Stimulated activated CD8-positive, alpha-beta memory T cell treated with anti-CD3 and anti-CD28 coated beads, Interleukin-7, amount 100 ng/mL, for 48 hours (primary cell): ENCODE data around the gene VDR.

Experiments used
- DNase-seq, 2 donors: peaks; one replicate each; pipeline ENCODE4 v3.0.0-alpha.2; 2020; ENCODE audit warnings: low read depth in 1 of 2; ENCODE audit errors: extremely low read depth in 1 of 2

VDR gene

DNA sequence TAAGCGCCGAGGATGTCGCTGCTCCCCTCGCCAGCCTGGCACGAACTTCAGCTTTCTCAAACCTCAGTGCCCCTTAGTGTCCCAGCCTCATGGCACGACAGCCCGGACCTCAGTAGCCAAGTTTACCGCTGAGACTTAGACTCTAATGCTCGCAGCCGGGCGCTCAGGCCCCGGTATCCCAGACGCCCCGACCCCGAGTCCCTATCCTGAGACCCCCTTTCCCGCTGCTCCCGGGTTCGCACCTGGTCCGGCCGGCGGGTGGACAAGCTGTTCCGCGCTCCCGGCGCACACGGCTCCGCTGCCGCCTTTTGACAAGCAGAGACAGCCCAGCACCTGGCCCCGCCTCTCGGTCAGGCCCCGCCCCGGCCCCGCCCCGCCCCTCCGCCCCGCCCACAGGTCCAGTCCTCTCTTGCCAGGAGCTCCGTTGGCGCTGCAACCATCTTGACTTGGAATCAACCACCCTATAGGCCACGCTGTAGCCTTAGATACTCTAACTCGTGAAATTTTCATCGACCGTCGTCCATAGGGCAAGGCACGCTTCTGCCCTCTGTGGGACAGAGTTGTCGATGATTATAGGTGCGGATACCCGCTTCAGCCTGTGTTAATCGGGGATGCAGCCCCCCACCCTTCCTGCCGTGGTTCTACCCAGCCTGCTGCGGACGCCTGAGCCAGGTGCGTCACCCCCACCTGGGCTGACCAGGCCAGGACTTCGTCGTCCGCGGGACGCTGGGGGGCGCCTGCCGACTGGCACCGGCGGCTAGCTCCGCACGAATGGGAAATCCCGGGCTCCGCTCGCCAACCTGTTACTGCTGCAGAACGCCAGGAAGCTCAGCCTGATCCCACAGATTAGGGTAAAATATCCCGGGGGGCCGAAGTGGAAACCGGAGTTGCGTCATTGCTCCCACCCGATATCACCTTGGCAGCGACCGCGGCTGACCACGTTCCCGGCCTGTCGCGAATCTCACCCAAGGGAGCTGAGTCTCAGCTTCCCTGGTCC, at the start of gene VDR:
Gene VDR, minus strand, starts transcription at position 282 of the 997 bp plus-strand sequence. CDS start 25,881 bp downstream, outside the sequence.
- peak in 1 of 2 donors; percentile 48 for DNase-seq

DNA sequence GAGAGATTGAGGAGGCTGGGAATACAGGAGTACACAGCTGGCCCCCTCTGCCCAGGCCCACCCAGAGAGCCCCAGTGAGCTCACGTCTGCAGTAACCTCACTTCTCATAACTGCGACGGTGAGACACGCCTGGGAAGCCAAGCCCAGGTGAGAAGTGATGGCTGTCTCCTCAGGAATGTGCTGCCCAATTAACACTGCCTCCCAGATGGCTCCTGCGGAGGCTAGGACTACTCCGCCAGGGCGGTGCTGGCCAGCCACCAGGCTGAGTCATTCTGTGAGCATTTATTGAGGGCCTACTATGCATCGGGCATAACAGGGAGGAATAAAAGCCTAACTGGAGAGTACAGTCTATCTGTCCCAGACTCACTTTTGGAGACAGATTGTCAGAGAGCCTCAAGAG, 49.3 kb upstream of the VDR start:
- DNase-seq: no peak

DNA sequence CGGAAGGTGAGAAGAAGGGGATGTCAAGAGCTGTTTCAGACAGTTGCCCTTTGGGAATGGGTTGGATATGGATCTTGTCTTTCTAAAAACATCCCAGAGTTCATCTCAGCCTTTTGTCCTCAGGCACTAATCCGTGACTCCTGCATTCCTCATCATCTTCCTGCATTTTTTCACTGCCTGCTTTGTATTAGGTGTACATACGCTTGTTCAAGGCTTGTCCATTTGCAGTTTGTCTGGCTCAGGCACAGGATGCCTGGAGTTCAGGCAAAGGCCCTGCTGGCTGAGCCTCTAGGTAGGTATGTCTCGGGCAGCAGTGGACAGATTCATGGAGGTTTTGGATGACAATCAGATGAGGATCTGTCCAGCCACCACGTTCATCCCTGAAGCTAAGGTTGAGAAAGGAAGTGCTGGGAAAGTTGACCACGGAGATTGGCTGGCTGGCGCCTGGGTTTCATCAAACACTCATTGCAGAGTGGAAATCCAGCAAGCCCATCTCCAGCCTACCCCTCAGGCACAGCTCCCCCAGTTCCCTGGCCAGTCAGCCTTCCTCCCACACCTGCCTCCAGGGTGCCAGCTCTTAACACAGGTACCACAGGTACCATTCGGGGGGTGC, 46.2 kb upstream of the VDR start:
- DNase-seq: no peak

DNA sequence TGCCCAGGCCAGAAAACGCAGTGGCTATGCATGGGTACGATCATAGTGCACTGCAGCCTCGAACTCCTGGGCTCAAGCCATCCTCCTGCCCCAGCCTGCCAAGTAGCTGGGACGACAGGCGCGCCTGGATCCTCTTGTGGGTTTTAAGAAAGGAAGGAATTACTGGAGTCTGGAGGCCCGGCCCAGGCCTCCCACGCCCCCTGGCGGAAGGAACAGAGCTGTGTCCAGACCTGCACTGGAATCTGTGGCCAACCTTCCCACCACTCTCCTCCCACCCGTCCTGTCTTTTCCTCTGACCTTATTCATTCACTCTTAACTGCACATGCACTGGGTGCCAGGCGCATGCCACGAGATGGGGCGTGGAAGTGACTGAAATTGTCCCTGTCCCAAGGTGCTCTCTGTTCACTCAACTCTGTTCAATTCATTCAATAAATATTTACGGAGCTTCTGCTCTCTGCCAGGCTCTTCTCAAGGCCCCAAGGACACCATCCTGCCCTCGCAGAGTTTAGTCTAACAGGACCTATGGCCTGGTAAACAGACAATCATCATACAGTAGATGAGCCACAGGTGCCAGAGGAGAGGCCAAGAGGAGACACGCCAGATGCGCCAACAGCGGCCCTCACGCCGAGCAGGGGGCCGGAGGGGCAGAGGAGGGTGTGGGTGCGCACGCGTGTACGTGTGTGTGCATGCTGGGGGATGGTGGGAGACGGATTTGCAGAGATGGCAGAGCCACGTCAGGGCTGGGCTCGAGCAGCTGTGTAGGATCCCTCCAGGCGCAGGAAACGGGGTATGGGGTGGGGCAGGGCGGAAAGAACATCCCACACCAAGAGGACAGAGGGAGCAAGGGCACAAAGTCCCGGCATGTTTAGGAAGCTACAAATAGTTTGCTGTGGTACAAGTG, 44.9 kb upstream of the VDR start:
- DNase-seq: peak in 1 of 2 donors; percentile 30

DNA sequence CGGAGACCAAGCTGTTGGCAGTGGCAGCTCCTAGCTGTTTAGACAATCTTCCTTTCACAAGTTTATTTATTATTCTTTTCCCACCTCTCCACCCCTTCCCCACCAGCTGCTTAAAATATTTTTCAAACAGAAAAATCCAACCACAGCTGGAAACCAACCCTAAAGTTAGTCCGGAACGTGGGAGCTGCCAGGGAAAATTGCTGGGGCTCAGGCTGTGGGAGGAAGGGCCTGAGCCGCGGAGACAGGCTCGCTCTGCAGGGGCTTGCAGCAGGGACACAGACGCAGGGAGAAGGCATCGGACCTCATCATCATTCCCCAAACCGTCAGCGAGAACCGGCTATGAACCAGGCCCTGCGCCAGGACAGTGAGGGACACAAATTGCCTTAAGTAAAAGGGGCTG, 42.5 kb upstream of the VDR start:
- no peak for DNase-seq

DNA sequence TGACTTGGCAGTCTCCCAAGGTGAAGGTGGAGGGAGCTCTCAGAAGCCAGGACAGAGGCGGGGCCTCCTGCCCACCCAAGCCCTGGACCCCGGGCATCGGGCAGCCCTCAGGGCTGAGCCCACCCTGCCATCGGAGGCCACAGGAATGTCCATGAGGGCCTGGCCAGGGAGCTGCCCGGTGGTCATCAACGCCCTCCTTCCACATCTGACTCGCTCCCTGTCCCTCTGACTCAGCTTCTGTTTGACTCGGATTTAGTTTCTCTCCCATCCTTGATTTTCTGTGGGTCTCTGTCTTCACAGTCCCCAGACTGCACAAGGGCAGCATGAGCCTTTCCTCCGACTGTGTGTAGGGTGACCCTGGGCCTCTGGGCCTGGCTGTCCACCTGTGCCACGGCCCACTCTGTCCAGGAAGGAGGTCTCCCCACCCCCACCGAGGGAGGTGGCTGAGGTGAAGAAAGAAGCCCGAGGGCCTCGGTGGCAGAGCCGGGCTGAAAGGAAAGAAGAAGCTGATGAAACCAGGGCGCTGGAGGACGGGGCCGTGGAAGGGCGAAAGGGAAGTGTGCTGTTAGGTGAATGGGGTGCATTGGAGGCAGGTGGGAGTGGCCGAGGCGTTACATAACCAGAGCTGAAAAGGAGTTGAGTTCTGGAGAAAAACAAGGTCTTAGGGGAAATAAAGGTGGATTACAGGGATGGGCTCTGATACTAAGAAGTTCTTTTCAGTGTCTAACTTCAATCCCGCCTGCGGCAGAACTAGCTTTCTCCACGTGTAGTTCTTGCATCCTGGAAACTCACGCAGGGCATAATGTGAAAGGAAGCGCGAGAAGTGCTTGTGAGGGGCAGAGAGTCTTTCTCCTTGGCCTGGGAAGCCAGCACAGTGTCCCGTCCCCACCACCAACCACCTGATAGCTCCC, 41.9 kb upstream of the VDR start:
- no peak for DNase-seq

DNA sequence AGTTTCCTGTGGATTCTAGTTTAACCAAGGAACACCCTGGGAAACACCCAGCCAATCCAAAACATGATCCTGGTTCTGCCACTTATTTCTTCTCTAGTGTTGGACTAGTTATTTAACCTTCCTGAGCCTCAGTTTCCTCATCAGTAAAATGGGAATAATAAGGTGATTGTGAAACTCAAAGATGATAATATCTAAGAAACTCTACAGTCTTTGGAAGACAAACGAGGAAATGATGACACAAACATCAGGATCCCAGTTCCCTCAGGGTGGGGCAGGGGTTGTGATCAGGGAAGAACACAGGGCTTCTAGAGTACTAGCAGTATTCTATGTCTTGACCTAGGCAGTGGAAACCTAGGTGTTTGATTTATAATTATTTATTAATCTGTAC, 40.5 kb upstream of the VDR start:
- DNase-seq: no peak

DNA sequence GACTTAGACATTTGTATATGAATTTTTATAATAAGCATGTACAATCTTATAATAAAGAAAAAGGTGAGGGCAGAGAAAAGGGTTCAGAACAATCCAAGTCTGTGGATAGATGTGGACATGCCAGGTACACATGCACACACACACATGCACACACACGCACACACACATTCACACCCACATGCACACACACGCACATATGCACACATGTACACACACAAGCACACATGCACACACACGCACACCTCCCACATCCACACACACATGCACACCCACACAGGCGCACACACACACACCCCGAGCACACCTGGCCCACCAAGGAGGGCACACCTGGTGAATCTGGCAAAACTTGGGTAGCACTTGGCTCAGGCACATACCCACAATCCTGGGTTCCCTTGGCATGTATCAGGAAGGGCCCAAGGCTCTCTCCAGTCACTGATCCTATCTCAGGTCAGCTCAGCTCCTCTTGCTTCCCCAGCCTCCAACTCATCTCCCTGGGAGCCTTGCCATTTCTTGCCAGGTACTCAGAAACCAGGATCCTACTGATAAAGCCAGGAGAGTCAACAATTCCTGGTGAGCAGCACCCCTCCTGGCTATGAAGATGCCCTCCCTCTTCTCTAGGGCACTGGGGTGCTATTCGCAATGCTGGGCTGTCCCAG, 40.0 kb upstream of the VDR start:
- DNase-seq: no peak

DNA sequence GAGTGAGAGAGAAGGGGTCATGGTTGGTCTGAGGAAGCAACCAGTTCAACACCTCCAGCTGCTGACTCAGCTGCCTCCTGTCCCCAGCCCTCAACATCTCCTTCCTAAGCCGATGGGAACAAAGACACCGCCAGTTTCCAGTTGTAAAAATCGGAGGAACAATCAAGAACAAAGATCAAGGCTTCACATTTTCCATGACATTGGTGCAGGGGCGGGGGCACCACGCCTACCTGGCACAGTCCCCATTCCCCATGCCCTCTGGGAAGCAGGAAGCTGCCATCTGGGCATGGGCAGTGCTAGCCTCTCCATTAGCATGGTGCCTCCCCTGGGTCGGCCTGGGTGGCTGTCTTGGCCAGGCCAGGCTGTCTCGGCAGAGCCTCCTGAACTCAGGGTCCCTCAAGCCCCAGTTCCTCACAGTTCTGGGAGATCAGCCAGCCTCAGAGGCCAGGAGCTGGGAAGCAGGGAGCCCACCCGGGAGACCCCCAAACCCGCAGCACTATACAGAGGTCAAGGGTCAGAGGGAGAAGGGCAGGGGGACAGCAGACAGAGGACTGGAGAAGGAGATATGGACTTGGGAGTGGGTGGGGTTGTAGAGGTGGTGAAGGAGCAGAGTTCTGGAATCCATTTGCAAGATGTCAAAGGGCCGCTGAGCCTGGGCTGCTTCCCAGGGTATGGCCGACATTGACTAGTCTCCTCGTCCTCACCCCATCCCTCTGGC, 39.0 kb upstream of the VDR start:
- no peak for DNase-seq

DNA sequence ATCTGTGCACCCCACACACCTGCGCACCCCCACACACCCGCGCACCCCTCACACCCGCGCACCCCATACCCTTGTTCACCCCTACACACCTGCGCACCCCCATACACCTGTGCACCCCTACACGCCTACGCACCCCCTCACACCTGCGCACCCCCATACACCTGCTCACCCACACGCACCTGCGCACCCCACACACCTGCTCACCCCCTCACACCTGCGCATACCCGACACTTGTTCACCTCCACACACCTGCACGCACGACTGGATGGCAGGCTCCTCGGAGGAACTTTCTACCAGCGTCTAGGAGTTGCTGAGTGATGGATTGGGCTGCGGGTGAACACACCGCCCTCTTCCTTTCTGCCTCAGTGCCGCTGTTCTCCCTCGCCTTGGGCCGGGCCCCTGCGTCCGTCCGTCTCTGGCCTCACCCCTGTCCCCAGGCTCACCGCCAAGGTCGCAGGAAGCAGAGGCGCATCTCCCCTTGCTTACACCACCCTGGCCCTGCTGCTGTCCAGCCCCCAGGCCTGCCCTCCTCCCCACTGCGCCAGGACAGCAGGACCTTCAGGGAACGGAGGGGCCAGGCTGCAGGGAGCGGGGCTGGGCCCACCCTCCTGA, 37.9 kb upstream of the VDR start:
- DNase-seq: no peak

DNA sequence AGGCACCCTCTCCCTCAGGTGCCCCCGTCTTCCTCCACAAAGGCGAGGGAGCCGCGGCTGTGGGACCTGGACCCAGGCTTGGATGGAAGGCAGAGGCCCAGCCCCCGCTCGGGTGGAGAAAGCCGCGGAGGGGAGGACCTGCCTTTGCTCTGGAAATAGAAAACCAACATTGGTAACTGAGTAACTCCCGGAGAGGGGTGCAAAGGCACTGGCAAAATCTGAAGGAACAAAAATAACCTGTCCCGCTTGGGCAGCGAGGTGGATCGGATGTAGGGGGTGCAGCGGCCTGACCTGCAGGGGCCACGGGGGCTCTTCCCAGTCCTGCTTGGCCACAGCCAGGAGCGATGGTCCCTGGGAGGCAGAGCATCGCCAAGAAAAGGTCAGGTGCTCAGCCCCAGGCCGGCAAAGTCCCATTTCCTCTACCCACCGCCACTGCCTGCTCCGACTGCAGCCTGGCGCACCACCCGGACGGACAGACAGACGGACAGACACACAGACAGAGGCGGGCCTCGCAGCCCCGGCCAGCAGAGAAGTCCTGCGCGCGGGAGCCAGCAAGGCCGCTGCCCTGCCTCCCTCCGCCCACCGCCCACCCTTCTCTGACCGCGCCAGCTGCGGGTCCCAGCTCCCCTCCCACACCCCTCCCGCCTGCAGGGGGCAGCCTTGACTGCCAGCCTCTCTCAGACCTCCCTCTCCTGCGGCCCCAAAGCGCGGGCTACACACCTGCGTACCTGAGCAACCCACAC, 37.2 kb upstream of the VDR start:
- peak in 1 of 2 donors; percentile 20 for DNase-seq

DNA sequence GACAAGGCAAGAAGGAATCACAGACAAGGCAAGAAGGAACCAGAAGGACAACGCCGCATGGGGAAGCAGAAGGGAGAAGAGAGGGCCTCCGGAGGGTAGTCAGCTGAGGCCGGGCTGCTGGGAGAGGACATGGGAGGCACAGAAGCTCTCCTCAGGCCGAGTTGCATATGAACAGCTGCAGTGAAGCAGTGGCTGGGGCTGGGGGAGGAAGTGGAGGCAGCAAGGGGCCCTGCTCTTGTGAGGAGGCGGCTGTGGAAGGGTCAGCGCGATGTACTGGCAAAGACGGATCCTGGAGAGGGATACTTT, 36.6 kb upstream of the VDR start:
- DNase-seq: no peak

DNA sequence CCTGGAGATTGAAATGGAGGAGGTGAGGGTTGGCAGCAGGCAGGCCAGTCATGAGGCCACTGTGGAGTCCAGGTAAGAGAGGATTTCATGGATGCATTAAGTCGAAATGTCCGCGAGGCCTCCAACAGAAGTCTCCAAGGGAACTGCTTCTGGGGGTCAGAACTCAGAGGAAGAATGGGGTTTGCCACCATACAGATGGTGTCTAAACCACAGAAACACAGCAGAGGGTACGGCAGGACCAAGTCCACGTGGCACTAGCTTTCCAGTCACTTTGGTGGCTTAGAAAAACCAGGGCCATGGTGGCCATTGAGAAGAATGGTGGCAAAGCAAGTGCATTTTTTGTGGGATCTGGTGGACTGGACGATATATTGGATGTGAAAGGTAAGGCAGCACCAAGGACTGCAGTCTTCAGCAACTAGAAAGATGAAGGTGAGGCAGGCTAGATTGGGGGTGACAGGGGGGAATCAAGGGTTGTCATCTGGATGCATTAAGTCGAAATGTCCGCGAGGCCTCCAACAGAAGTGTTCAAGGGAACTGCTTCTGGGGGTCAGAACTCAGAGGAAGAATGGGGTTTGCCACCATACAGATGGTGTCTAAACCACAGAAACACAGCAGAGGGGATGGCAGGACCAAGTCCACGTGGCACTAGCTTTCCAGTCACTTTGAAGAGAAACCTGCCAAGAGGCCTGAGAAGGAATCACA, 36.1 kb upstream of the VDR start:
- DNase-seq: no peak

DNA sequence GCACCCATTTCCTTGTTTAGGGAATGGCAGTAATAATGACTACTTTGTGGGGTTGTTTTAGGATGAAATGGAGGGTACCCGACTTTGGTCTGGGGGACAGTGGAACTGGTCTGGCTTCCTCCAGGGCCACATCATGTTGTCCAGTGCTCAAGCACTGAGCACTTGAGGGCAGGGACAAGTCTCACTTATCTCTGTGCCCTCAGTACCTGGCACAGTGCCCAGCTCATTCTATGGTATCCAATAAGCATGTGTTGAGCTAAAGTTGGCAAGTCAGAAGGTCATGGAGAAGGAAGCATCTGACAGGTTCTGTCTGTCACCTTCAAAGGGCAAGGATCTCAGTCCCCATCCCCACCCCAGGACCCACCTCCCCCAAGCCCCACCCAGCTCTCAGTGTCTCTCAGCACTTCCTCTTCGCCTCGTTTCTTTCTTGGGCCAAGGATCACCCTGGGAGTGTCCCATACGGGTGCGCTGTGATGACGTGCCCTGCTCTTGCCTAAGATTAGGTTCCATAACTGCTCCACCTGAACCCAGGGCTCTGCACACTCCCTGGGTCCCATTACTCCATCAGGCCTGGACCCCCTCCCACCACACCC, 34.3 kb upstream of the VDR start:
- no peak for DNase-seq

DNA sequence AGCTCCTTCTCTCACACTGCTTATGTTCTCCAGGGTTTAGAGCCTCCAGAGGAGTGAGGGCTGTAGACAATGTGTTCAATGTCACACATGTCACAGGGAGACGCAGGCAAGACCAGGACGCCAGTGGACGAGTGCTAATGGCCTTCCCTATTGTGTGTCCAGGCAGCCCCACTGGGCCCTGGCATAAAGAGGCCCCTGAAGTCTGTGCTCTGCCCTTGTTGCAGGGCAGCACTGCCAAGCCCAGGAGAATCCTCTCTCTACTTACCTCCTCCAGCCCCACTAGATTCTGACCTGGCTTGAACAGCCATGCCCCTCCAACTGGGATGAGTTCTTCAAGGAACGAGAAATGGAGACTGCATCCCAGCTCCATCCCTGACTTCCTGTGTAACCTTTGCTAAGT, 33.8 kb upstream of the VDR start:
- DNase-seq: no peak

DNA sequence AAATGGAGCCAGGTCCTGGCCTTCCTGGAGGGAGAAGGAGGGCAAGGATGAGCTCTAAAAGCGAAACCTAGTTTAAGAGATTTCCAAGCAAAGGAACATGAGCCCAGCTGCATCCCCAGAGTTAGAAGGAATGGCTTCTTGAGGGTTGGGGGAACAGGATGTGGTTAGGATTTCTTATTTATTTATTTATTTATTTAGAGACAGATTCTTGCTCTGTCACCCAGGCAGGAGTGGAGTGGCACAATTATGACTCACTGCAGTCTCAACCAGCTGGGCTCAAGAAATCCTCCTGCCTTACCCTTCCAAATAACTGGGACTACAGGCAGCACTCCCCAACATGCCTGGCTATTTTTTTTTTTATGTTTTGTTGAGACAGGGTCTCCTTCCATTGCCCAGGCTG, 33.3 kb upstream of the VDR start:
- no peak for DNase-seq

DNA sequence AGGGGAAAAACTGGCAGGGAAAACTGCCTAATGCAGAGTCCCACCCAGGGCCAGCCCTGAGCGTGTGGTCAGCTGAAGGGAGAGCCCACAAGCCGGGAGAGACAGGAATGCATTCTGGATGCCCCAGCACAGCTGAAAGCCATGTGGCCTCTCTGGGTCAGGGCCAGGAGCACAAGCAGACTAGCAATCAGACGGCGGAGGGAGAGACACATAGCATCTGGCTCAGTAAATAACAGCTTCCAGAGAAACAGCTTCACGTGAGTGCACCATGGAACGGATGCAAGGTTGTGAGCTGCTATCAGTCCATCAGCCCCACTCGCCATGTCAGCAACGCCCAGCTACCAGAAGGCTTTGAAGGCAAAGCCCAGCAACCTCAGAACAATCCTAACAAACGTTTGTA, 30.4 kb upstream of the VDR start:
- DNase-seq: no peak
